GM20000 (cell line): Measurements from ENCODE around the gene EP400.

Experiments used
- DNase-seq: peaks from one replicate; pipeline ENCODE4 v3.0.0; 2012; ENCODE audit warnings: low spot score
- CTCF ChIP-seq: IDR thresholded peaks from 2 replicates; pipeline ENCODE4 v1.5.1; 2012; ENCODE audit warnings: mild to moderate bottlenecking, control low read depth; ENCODE audit errors: extremely low read depth, missing control alignments

Gene EP400

GRCh38 chr12:132115500-132115899 is 165.8 kb downstream of the EP400 start:
- no peak for DNase-seq
- TF ChIP-seq CTCF = no peak

GRCh38 chr12:132116709-132117557 is 167.2 kb downstream of the EP400 start:
- no peak for DNase-seq
- TF ChIP-seq CTCF = no peak

- DNase-seq = no peak
- TF ChIP-seq CTCF = no peak
Measured at GRCh38 chr12:132117558-132117875, 167.8 kb downstream of the EP400 start.

GRCh38 chr12:132118876-132119275 is 169.1 kb downstream of the EP400 start:
- TF ChIP-seq CTCF = no peak
- no peak for DNase-seq

- no peak for DNase-seq
- no peak for TF ChIP-seq CTCF
Measured at GRCh38 chr12:132121283-132121682, 171.5 kb downstream of the EP400 start.

GRCh38 chr12:132123970-132124765 is 174.4 kb downstream of the EP400 start:
- DNase-seq = no peak
- TF ChIP-seq CTCF = no peak

GRCh38 chr12:132124766-132125425 is 175.2 kb downstream of the EP400 start:
- no peak for TF ChIP-seq CTCF
- DNase-seq = no peak
